RPMI8226 (cell line): ENCODE data around the gene C19orf33.
"Not testable (repeated sequence)": the region's sequence is repeated elsewhere in the genome, so short reads cannot be mapped to it uniquely, and the experiment has no call there.

ENCODE experiments used
- DNase-seq: peaks from one replicate; pipeline ENCODE4 v3.0.0-alpha.2; 2015

The C19orf33 gene

GRCh38 chr19:38303517-38304351 lies at the start of gene C19orf33:
Gene C19orf33 (plus strand): TSS chr19:38304251. CDS start chr19:38304262, 11 bp downstream.
- no peak for DNase-seq

- DNase-seq = no peak
Measured at GRCh38 chr19:38255383-38256014, 48.6 kb upstream of the C19orf33 start.

- not testable (repeated sequence) for DNase-seq
Measured at GRCh38 chr19:38261942-38262341, 42.1 kb upstream of the C19orf33 start.

- DNase-seq = no peak
Measured at GRCh38 chr19:38262585-38263268, 41.3 kb upstream of the C19orf33 start.

GRCh38 chr19:38263689-38264485 lies 40.2 kb upstream of the C19orf33 start:
- DNase-seq = peak; percentile 93

- DNase-seq = no peak
Measured at GRCh38 chr19:38264486-38265212, 39.4 kb upstream of the C19orf33 start, which contains the start of gene SPINT2. Gene SPINT2 (plus strand): TSS chr19:38264573. CDS start chr19:38264893, 320 bp downstream.

- peak; percentile 46 for DNase-seq
Measured at GRCh38 chr19:38265213-38265861, 38.7 kb upstream of the C19orf33 start.

- no peak for DNase-seq
Measured at GRCh38 chr19:38265921-38266429, 38.1 kb upstream of the C19orf33 start.

- no peak for DNase-seq
Measured at GRCh38 chr19:38266981-38267597, 37.0 kb upstream of the C19orf33 start.

GRCh38 chr19:38267761-38268483 lies 36.1 kb upstream of the C19orf33 start:
- DNase-seq = no peak

GRCh38 chr19:38268539-38268938 lies 35.5 kb upstream of the C19orf33 start:
- DNase-seq = no peak

- no peak for DNase-seq
Measured at GRCh38 chr19:38270587-38271167, 33.4 kb upstream of the C19orf33 start.

- no peak for DNase-seq
Measured at GRCh38 chr19:38273499-38273898, 30.6 kb upstream of the C19orf33 start.

- DNase-seq = no peak
Measured at GRCh38 chr19:38274739-38275138, 29.3 kb upstream of the C19orf33 start.

- no peak for DNase-seq
Measured at GRCh38 chr19:38276942-38277517, 27.0 kb upstream of the C19orf33 start.

- no peak for DNase-seq
Measured at GRCh38 chr19:38277549-38277948, 26.5 kb upstream of the C19orf33 start.

- DNase-seq = no peak
Measured at GRCh38 chr19:38277969-38278680, 25.9 kb upstream of the C19orf33 start.

- no peak for DNase-seq
Measured at GRCh38 chr19:38278751-38279150, 25.3 kb upstream of the C19orf33 start.
